ENCODE results near the gene TMEM123.
"Not testable (repeated sequence)": the region's sequence is repeated elsewhere in the genome, so short reads cannot be mapped to it uniquely, and the experiment has no call there.

The TMEM123 gene

DNA sequence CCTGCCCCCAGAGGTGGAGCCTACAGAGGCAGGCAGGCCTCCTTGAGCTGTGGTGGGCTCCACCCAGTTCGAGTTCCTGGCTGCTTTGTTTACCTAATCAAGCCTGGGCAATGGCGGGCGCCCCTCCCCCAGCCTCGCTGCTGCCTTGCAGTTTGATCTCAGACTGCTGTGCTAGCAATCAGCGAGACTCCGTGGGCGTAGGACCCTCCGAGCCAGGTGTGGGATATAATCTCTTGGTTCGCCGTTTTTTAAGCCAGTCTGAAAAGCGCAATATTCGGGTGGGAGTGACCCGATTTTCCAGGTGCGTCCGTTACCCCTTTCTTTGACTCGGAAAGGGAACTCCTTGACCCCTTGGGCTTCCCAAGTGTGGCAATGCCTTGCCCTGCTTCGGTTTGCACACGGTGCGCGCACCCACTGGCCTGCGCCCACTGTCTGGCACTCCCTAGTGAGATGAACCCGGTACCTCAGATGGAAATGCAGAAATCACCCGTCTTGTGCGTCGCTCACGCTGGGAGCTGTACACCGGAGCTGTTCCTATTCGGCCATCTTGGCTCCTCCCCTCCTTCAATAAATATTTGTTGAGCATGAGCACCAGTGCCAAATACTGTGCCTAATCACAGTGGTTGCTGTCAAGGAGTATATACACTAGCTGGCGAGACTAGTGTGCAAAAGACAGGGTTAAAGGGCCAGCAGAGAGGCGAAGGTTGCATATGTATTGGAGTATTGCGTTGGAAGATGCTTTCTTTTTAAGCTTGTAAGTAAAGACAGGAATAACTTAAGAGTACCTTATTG is 77.7 kb downstream of the TMEM123 start:
- in situ Hi-C loops (cut with HindIII; ENCODE audit: low sequenced_read_pairs), result not testable (repeated sequence)

DNA sequence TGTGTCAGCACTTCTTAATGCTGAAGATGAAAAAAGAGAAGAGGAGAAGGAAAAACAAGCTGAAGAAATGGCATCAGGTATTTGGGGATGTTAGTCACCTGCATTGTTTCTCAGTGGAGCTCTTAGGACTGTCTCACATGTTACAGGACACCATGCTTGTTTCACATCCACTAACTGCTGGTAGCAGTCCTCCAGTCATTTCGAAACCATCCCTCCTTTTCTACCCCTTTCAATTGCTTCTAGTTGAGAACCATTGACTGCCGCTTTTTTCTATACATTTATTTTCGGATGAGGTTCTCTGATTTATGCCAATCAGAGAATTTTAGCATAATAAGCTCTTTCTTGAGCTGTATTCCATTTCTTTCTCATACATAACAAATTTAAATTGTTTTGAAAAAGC is 84.1 kb downstream of the TMEM123 start:
- in situ Hi-C loops (cut with HindIII; ENCODE audit: low sequenced_read_pairs), result no loop called here

DNA sequence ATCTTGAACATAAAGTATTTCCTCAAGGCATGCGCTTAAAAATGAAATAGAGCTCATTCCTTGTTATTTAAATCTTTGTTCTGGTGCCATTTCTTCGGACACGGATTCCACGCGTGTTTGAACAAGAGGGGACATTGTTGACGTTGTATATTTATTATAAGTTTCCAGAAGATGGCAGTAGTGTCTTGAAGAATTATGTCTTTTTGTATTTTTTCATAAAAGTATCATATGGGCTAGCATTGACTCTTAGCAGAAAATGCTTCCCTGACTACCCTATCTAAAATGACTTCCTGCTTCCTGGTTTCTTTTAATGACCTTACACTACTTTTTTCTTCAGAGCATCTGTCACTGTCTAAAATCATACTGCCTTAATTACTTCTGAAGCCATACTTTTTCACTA is 85.2 kb downstream of the TMEM123 start:
- in situ Hi-C loops (cut with HindIII; ENCODE audit: low sequenced_read_pairs), result no loop called here

GRCh38 chr11:102364991-102365390 is 87.6 kb downstream of the TMEM123 start:
- in situ Hi-C loops (cut with HindIII; ENCODE audit: low sequenced_read_pairs), result no loop called here

DNA sequence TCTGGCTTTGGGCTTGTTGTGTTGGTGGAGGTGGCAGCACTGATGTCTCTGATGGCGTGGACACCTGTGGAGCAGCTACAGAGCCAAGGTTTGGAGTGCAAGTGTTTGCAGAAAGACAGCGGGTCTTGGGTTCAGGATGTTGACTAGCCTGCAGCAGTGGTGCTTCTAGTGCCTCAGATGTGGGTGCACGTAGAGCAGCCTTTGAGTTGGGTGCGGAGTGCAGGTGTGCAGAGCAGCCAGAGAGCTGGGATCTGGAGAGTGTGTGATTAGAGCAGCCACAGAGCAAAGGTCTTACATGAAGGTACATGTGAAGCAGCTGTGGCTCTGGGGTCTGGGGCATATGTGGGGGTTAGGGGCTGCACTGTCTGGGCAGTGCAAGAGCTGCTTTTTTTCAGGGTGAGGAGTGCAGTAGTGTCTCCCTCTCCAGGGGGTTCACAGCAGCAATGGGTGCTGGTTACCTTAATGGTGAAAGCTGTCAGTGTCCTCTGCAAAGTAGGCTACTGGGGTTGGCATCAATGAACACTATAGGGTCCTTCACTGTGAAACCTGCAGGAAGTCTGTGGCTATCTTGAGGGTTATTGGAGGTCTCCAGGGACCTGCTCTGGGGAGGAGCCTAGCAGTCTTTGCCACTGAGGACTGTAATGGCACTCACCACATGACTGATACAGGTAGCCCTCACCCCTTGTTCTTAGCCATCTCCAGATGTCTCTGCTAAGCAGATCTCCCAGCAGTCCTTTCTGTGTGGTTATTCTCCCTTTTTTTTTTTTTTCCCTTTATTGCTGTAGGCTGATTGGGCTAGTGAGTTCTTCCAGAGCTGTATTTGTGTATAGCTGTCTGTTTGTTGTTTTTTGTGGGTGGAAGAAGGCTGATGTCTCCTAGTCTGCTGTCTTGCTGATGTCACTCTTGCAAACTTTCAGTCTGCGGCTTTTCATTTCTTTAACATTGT is 91.2 kb downstream of the TMEM123 start:
- in situ Hi-C loops (cut with HindIII; ENCODE audit: low sequenced_read_pairs), result no loop called here

GRCh38 chr11:102360681-102361080 is 91.9 kb downstream of the TMEM123 start:
- in situ Hi-C loops (cut with HindIII; ENCODE audit: low sequenced_read_pairs), result no loop called here

DNA sequence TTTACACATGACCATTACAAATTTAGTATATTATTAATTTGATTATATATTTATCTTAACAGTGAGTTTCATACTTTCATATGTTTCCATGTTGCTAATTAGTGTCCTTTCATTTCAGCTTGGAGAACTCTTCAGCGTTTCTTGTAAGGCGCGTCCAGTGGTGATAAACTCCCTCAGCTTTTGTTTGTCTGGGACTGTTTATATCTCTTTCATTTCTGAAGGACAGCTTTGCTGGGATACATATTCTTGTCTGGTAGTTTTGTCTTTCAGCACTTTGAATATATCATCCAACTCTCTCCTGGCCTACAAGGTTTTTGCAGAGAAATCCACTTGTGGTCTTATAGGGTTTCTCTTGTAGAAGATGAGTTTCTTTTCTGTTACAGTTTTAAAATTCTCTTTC is 93.2 kb downstream of the TMEM123 start:
- in situ Hi-C loops (cut with HindIII; ENCODE audit: low sequenced_read_pairs), result loop anchor here (5.0 kb wide), 1 partner anchor 92 kb away; no protein-coding TSS in a partner anchor

GRCh38 chr11:102357116-102357515 is 95.4 kb downstream of the TMEM123 start:
- in situ Hi-C loops (cut with HindIII; ENCODE audit: low sequenced_read_pairs), result loop anchor here (5.0 kb wide), 1 partner anchor 90 kb away; no protein-coding TSS in a partner anchor

DNA sequence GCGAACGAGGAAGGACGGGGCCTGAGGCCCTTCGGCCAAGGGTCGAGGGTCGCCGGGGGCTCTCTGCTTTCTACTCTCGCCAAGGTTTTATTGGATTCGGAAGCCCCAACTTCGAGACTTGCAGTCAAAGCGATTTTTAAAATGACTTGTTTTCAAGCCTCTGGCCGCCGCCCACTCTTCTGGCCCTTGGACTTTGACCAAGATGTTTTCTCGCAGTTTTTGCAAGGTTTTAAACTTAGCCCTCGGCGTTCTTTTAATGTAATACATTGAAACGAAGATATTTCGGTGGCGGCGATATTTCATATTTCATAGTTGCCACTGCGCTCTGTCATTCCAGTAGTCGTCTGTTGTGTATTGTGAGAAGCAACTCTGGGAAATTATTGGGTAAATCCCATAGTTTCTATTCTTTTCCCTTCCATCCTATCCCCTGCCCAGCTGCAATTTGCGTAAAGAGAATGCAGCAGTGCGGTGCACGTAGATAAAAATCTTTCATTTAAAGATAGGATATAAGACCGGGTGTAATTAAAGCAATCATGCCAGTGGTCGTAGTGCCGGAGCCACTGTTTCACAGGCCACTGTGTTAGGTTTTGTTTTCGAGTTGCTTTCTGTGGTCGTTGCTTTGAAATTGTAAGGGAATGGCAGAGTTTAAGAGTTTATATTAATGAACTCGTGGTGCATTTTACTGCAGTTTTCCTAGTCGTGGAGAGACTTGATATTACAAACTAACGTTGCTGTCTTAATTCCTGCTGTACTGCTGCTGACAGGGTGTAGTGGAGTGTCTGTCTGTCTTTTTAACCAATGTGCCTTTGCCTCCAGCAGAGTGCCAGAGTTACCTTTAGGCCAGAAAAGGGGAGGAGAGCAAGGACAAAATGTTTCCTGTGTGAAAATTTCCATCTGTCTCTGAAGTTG is 104.8 kb downstream of the TMEM123 start:
- in situ Hi-C loops (cut with HindIII; ENCODE audit: low sequenced_read_pairs), result loop anchor here (5.0 to 10.0 kb wide), 2 partner anchors 147 to 265 kb away; no protein-coding TSS in a partner anchor

GRCh38 chr11:102346748-102347461 is 105.7 kb downstream of the TMEM123 start, which contains the start of gene BIRC2:
BIRC2 (plus strand) TSS chr11:102347214; CDS start chr11:102349855, 2,641 bp downstream.
- in situ Hi-C loops (cut with HindIII; ENCODE audit: low sequenced_read_pairs), result loop anchor here (5.0 to 10.0 kb wide), 2 partner anchors 148 to 265 kb away; no protein-coding TSS in a partner anchor

GRCh38 chr11:102346456-102346747 is 106.2 kb downstream of the TMEM123 start:
- in situ Hi-C loops (cut with HindIII; ENCODE audit: low sequenced_read_pairs), result loop anchor here (5.0 to 10.0 kb wide), 2 partner anchors 148 to 266 kb away; no protein-coding TSS in a partner anchor
